GM23338 (cell line): ENCODE results near the gene TIGD7. TPM values are rescaled to one million over a fixed set of nuclear protein-coding genes. Genes with fewer than 3 reads are reported as not detected.
A peak's percentile ranks its signal among the peaks of the same experiment; 100 is the strongest.

Source experiments
- ATAC-seq: fragments of 200-7000 bp; cut with Tn5 transposase; 3 replicates; pipeline ENCODE4 v1.9.1; 2020
- DNase-seq: peaks from one replicate; pipeline ENCODE4 v3.0.0-alpha.2; 2015; ENCODE audit warnings: low spot score
- H2AFZ ChIP-seq: fragments of 200-600 bp; sonication (generic); 2 replicates; pipeline ENCODE4 v1.8.0; 2016; ENCODE audit warnings: antibody characterized with exemption, mild to moderate bottlenecking, moderate library complexity
- H3F3A ChIP-seq: fragments of 200-600 bp; sonication (generic); replicated peaks from 2 replicates; pipeline ENCODE4 v1.8.0; 2017; ENCODE audit warnings: antibody characterized with exemption, mixed run types, low read depth
- H3K27ac ChIP-seq: fragments of 200-600 bp; sonication (generic); 2 replicates; pipeline ENCODE4 v1.6.1; 2016; ENCODE audit warnings: low read depth
- H3K27me3 ChIP-seq: fragments of 200-600 bp; sonication (generic); 2 replicates; pipeline ENCODE4 v1.8.0; 2016; ENCODE audit warnings: mild to moderate bottlenecking, mixed run types, moderate library complexity; ENCODE audit not compliant: insufficient read depth
- H3K36me3 ChIP-seq: fragments of 200-600 bp; sonication (generic); 2 replicates; pipeline ENCODE4 v1.8.0; 2016; ENCODE audit warnings: mild to moderate bottlenecking; ENCODE audit not compliant: insufficient read depth
- H3K4me1 ChIP-seq: fragments of 200-600 bp; sonication (generic); 2 replicates; pipeline ENCODE4 v1.8.0; 2016; ENCODE audit warnings: mild to moderate bottlenecking, moderate library complexity; ENCODE audit not compliant: insufficient read depth
- H3K4me2 ChIP-seq: fragments of 200-600 bp; sonication (generic); 2 replicates; pipeline ENCODE4 v1.7.1; 2017; ENCODE audit warnings: mixed run types
- H3K4me3 ChIP-seq: fragments of 200-600 bp; sonication (generic); 2 replicates; pipeline ENCODE4 v1.6.1; 2016; ENCODE audit warnings: mixed run types
- H3K79me2 ChIP-seq: fragments of 200-600 bp; sonication (generic); replicated peaks from 2 replicates; pipeline ENCODE4 v1.8.0; 2017; ENCODE audit warnings: mild to moderate bottlenecking; ENCODE audit not compliant: insufficient read depth
- H3K9me2 ChIP-seq: fragments of 200-600 bp; sonication (generic); 2 replicates; pipeline ENCODE4 v1.8.0; 2017; ENCODE audit not compliant: insufficient read depth
- H4K20me1 ChIP-seq: fragments of 200-600 bp; sonication (generic); replicated peaks from 2 replicates; pipeline ENCODE4 v1.8.0; 2017; ENCODE audit warnings: mild to moderate bottlenecking; ENCODE audit not compliant: insufficient read depth
- H3K27ac Mint-ChIP-seq: 2 replicates; pipeline ENCODE4 v1.8.0; 2020; ENCODE audit warnings: inconsistent platforms, mild to moderate bottlenecking, moderate library complexity, mixed read lengths
- H3K27me3 Mint-ChIP-seq: 3 replicates; pipeline ENCODE4 v1.8.0; 2022; ENCODE audit warnings: low read depth, mild to moderate bottlenecking, moderate library complexity, mixed read lengths, inconsistent platforms; ENCODE audit not compliant: insufficient read depth, poor library complexity
- H3K36me3 Mint-ChIP-seq: 3 replicates; pipeline ENCODE4 v1.8.0; 2021; ENCODE audit warnings: low read depth, mild to moderate bottlenecking, inconsistent platforms, moderate library complexity, mixed read lengths
- H3K4me1 Mint-ChIP-seq: 3 replicates; pipeline ENCODE4 v1.8.0; 2020; ENCODE audit warnings: mild to moderate bottlenecking, inconsistent platforms, mixed read lengths
- H3K4me3 Mint-ChIP-seq: 3 replicates; pipeline ENCODE4 v1.8.0; 2021; ENCODE audit warnings: moderate library complexity, mild to moderate bottlenecking, inconsistent platforms, mixed read lengths
- H3K9me3 Mint-ChIP-seq: 3 replicates; pipeline ENCODE4 v1.8.0; 2020; ENCODE audit warnings: moderate library complexity, mild to moderate bottlenecking, inconsistent platforms, mixed read lengths
- CREB1 ChIP-seq: fragments of 250-450 bp; sonication (Bioruptor Pico); IDR thresholded peaks from 2 replicates; pipeline ENCODE4 v1.5.0; 2020; ENCODE audit warnings: low read depth, mild to moderate bottlenecking, moderate library complexity
- EZH2phosphoT487 ChIP-seq: fragments of 200-600 bp; sonication (generic); IDR thresholded peaks from one replicate; pipeline ENCODE4 v1.8.1; 2018; ENCODE audit warnings: antibody characterized with exemption; ENCODE audit not compliant: unreplicated experiment
- JUNB ChIP-seq: IDR thresholded peaks from one replicate; pipeline ENCODE4 v1.6.1; 2016; ENCODE audit warnings: antibody characterized with exemption; ENCODE audit not compliant: unreplicated experiment
- NANOG ChIP-seq: IDR thresholded peaks from 2 replicates; pipeline ENCODE4 v1.6.1; 2016; ENCODE audit warnings: antibody characterized with exemption, borderline replicate concordance
- POLR2AphosphoS5 ChIP-seq: IDR thresholded peaks from 2 replicates; pipeline ENCODE4 v1.6.1; 2016; ENCODE audit warnings: antibody characterized with exemption, low read depth
- STAT1 ChIP-seq: IDR thresholded peaks from one replicate; pipeline ENCODE4 v1.6.1; 2016; ENCODE audit warnings: antibody characterized with exemption; ENCODE audit not compliant: unreplicated experiment
- ZNF114 ChIP-seq: fragments of 250-450 bp; sonication (Bioruptor Pico); IDR thresholded peaks from 2 replicates; pipeline ENCODE4 v1.5.0; 2020; ENCODE audit warnings: mild to moderate bottlenecking, moderate library complexity
- ZNF331 ChIP-seq: fragments of 250-450 bp; sonication (Bioruptor Pico); IDR thresholded peaks from 2 replicates; pipeline ENCODE4 v1.5.0; 2020; ENCODE audit warnings: low read depth, mild to moderate bottlenecking, moderate library complexity
- polyA plus RNA-seq: library from polyadenylated mRNA; unstranded; fragments of >200 nt; fragmentation: Nextera tagmentation; extraction: Ambion mirVana; gene quantifications from 2 replicates; pipeline ENCODE4 v1.2.1, GENCODE V29; 2016
- total RNA-seq: library from RNA; depleted of rRNA; stranded (reverse); fragments of >200 nt; shearing (Covaris generic); gene quantifications from 2 replicates; pipeline ENCODE4 v1.2.3, GENCODE V29; 2014
- TF ChIP-seq, protein P1 (sequence below), 2 experiments: fragments of 200-600 bp in 1 of 2; sonication (generic) in 1 of 2; conservative IDR thresholded peaks; 2 replicates each; pipeline versions ENCODE4 v1.5.1 to v1.6.1; 2016 to 2017; ENCODE audit warnings: antibody characterized with exemption in 2 of 2, low read depth in 2 of 2, mild to moderate bottlenecking in 2 of 2, moderate library complexity in 1 of 2
- TF ChIP-seq, protein P2 (sequence below): IDR thresholded peaks from 2 replicates; pipeline ENCODE4 v1.6.1; 2016; ENCODE audit warnings: antibody characterized with exemption
- TF ChIP-seq, protein P3 (sequence below): IDR thresholded peaks from one replicate; pipeline ENCODE4 v1.6.1; 2018; ENCODE audit warnings: antibody characterized with exemption; ENCODE audit not compliant: unreplicated experiment

Gene TIGD7
- total and polyA plus RNA-seq, 2 experiments from 2014 or later: 3.9 to 8.0 TPM

DNA sequence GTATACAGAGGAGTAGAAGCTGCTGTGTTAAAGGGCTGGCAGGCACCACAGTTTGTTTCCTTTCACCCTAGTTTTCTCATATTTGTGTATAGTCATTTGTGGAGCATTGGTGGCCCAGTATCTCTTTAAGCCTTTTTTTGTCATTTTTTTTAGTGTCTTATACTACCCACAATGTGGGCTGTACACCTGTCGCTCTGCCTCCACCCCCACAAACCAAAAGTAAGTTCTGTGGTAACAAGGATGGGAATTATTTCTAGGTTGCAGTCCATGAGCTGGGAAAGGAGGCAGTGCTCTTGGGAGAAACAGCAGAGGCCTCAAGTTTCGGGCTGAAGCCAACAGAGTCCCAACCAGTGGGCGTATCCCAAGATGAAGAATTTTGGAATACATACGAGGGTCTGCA, 6.3 kb upstream of the TIGD7 start (continued):
- TF ChIP-seq, protein P1, sequence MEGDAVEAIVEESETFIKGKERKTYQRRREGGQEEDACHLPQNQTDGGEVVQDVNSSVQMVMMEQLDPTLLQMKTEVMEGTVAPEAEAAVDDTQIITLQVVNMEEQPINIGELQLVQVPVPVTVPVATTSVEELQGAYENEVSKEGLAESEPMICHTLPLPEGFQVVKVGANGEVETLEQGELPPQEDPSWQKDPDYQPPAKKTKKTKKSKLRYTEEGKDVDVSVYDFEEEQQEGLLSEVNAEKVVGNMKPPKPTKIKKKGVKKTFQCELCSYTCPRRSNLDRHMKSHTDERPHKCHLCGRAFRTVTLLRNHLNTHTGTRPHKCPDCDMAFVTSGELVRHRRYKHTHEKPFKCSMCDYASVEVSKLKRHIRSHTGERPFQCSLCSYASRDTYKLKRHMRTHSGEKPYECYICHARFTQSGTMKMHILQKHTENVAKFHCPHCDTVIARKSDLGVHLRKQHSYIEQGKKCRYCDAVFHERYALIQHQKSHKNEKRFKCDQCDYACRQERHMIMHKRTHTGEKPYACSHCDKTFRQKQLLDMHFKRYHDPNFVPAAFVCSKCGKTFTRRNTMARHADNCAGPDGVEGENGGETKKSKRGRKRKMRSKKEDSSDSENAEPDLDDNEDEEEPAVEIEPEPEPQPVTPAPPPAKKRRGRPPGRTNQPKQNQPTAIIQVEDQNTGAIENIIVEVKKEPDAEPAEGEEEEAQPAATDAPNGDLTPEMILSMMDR (conservative IDR thresholded peaks at IDR 0.05; ENCODE audit: low read depth in 2 of 2): no peak
- TF ChIP-seq, protein P2, sequence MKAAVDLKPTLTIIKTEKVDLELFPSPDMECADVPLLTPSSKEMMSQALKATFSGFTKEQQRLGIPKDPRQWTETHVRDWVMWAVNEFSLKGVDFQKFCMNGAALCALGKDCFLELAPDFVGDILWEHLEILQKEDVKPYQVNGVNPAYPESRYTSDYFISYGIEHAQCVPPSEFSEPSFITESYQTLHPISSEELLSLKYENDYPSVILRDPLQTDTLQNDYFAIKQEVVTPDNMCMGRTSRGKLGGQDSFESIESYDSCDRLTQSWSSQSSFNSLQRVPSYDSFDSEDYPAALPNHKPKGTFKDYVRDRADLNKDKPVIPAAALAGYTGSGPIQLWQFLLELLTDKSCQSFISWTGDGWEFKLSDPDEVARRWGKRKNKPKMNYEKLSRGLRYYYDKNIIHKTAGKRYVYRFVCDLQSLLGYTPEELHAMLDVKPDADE: no peak
- TF ChIP-seq, protein P3, sequence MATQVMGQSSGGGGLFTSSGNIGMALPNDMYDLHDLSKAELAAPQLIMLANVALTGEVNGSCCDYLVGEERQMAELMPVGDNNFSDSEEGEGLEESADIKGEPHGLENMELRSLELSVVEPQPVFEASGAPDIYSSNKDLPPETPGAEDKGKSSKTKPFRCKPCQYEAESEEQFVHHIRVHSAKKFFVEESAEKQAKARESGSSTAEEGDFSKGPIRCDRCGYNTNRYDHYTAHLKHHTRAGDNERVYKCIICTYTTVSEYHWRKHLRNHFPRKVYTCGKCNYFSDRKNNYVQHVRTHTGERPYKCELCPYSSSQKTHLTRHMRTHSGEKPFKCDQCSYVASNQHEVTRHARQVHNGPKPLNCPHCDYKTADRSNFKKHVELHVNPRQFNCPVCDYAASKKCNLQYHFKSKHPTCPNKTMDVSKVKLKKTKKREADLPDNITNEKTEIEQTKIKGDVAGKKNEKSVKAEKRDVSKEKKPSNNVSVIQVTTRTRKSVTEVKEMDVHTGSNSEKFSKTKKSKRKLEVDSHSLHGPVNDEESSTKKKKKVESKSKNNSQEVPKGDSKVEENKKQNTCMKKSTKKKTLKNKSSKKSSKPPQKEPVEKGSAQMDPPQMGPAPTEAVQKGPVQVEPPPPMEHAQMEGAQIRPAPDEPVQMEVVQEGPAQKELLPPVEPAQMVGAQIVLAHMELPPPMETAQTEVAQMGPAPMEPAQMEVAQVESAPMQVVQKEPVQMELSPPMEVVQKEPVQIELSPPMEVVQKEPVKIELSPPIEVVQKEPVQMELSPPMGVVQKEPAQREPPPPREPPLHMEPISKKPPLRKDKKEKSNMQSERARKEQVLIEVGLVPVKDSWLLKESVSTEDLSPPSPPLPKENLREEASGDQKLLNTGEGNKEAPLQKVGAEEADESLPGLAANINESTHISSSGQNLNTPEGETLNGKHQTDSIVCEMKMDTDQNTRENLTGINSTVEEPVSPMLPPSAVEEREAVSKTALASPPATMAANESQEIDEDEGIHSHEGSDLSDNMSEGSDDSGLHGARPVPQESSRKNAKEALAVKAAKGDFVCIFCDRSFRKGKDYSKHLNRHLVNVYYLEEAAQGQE: no peak
- no peak for TF ChIP-seq NANOG
- no peak for TF ChIP-seq JUNB
- TF ChIP-seq CREB1 (CRISPR knock-in tag): no peak
- TF ChIP-seq ZNF331 (CRISPR knock-in tag): no peak
- no peak for TF ChIP-seq EZH2phosphoT487
- TF ChIP-seq STAT1: no peak
- TF ChIP-seq POLR2AphosphoS5: no peak

DNA sequence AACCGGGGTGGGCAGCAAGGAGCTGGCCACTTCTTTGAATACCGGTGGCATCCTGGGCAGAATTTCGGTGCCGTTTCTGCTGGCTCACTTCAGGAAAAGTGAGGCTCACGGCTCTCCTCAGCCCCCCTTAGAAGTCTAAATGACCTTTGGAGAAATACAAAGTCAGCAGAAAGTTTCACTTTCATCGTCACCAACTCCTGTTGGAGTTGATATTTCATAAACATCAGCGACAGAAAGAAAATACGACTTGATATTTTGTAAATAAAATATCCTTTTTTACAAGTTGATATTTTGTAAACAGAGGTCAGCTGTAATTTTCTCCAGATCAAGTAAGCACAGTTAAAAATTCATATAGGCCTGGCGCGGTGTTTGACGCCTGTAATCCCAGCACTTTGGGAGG, 848 bp upstream of the TIGD7 start:
- Histone ChIP-seq H3K4me1 (no peaks in the 10 kb centered on the region; the same call in 1 of the 2 replicates), H3K36me3 (peaks cover 33% of the 10 kb centered on the region), H3K27me3 (peaks cover 5% of the 10 kb centered on the region; the same call in 1 of the 2 replicates), H4K20me1 (no peaks in the 10 kb centered on the region), H2AFZ (peak overlapping the region; percentile 67; the same call in 1 of the 2 replicates), H3K9me2 (peaks cover 22% of the 10 kb centered on the region), H3K4me3 (peak overlapping the region; percentile 69), H3F3A (peaks cover 8% of the 10 kb centered on the region; the same call in 1 of the 2 replicates), H3K79me2 (peaks cover 34% of the 10 kb centered on the region), H3K4me2 (peak overlapping the region; percentile 89), H3K27ac (peak overlapping the region; percentile 86; the same call in 1 of the 2 replicates)
- peak overlapping the region; percentile 77 for H3K4me3 Mint-ChIP-seq
- no peak for ATAC-seq
- H3K27me3 Mint-ChIP-seq: peaks cover 19% of the 10 kb centered on the region
- H3K9me3 Mint-ChIP-seq: peaks cover 88% of the 10 kb centered on the region
- H3K36me3 Mint-ChIP-seq: peaks cover 88% of the 10 kb centered on the region
- H3K4me1 Mint-ChIP-seq: peaks cover 6% of the 10 kb centered on the region; the same call in 2 of the 3 replicates
- H3K27ac Mint-ChIP-seq: no peak overlapping the region; the same call in 1 of the 2 replicates
- DNase-seq: no peak
- TF ChIP-seq JUNB: no peak
- TF ChIP-seq NANOG: no peak
- TF ChIP-seq, protein P3: no peak
- TF ChIP-seq POLR2AphosphoS5: no peak
- TF ChIP-seq ZNF114: no peak
- TF ChIP-seq CREB1 (CRISPR knock-in tag): no peak
